OCI-LY7 (cell line): Measurements from ENCODE around the gene PARVB. TPM values are rescaled to one million over a fixed set of nuclear protein-coding genes. Genes with fewer than 3 reads are reported as not detected.

ENCODE experiments used
- BruUV-seq: library from RNA; stranded (reverse); fragments of 400-500 nt; replicated peaks from 2 replicates; lab custom pipeline; 2021; lab: Mats Ljungman, UMichigan
- CTCF ChIA-PET: fragments of 300-600 bp; sonication (Branson Sonifier 250); formaldehyde crosslinking; loops from one replicate; lab custom pipeline; 2022; ENCODE audit warnings: antibody characterized with exemption; ENCODE audit not compliant: unreplicated experiment; lab: Charles Lee
- POLR2A ChIA-PET: fragments of 300-600 bp; sonication (Branson Sonifier 250); formaldehyde crosslinking; loops from one replicate; lab custom pipeline; 2022; ENCODE audit warnings: antibody characterized with exemption; lab: Charles Lee
- DNase-seq: peaks from one replicate; pipeline ENCODE4 v3.0.0-alpha.2; 2015; ENCODE audit warnings: low spot score
- H2AFZ ChIP-seq: fragments of 200-600 bp; sonication (generic), shearing (Covaris generic); 2 replicates; pipeline ENCODE4 v1.6.1; 2014; ENCODE audit warnings: mild to moderate bottlenecking, antibody characterized with exemption, low read length, moderate library complexity
- H3K27ac ChIP-seq: fragments of 200-600 bp; sonication (generic); 2 replicates; pipeline ENCODE4 v1.5.1; 2014; ENCODE audit warnings: mixed run types, low read depth, mild to moderate bottlenecking, moderate library complexity, low read length, inconsistent platforms; ENCODE audit not compliant: poor library complexity, severe bottlenecking
- H3K36me3 ChIP-seq: fragments of 200-600 bp; sonication (generic); 2 replicates; pipeline ENCODE4 v1.6.1; 2014; ENCODE audit warnings: mild to moderate bottlenecking, antibody characterized with exemption, low read length, moderate library complexity, mixed read lengths; ENCODE audit not compliant: insufficient read depth
- H3K4me1 ChIP-seq: fragments of 200-600 bp; sonication (generic); 2 replicates; pipeline ENCODE4 v1.5.1; 2014; ENCODE audit warnings: mild to moderate bottlenecking, low read length; ENCODE audit not compliant: insufficient read depth, poor library complexity, severe bottlenecking
- H3K4me2 ChIP-seq: fragments of 200-600 bp; sonication (generic); 2 replicates; pipeline ENCODE4 v1.6.1; 2014; ENCODE audit warnings: mild to moderate bottlenecking, low read length
- H3K4me3 ChIP-seq: fragments of 200-600 bp; sonication (generic); 2 replicates; pipeline ENCODE4 v1.5.1; 2014; ENCODE audit warnings: mild to moderate bottlenecking, low read depth, low read length; ENCODE audit not compliant: poor library complexity, severe bottlenecking
- H3K79me2 ChIP-seq: fragments of 200-600 bp; sonication (generic); 2 replicates; pipeline ENCODE4 v1.6.1; 2016; ENCODE audit warnings: low read depth, mild to moderate bottlenecking, low read length, moderate library complexity, mixed read lengths; ENCODE audit not compliant: insufficient read depth
- H3K9me2 ChIP-seq: fragments of 200-600 bp; sonication (generic); 2 replicates; pipeline ENCODE4 v1.6.1; 2016; ENCODE audit warnings: mild to moderate bottlenecking, low read length, mixed read lengths; ENCODE audit not compliant: insufficient read depth
- H3K9me3 ChIP-seq: fragments of 200-600 bp; sonication (generic); 2 replicates; pipeline ENCODE4 v1.6.1; 2014; ENCODE audit warnings: mild to moderate bottlenecking, mixed run types, low read length, mixed read lengths
- H4K20me1 ChIP-seq: fragments of 200-600 bp; sonication (generic); 2 replicates; pipeline ENCODE4 v1.6.1; 2014; ENCODE audit warnings: mild to moderate bottlenecking, antibody characterized with exemption, low read length, moderate library complexity, mixed read lengths; ENCODE audit not compliant: insufficient read depth
- EZH2phosphoT487 ChIP-seq: fragments of 200-600 bp; sonication (generic); IDR thresholded peaks from 2 replicates; pipeline ENCODE4 v1.6.1; 2018; ENCODE audit warnings: low read depth, borderline replicate concordance, mild to moderate bottlenecking, mixed run types, antibody characterized with exemption, low read length, moderate library complexity, mixed read lengths
- intact Hi-C: fragments of 100-400 bp; cut with micrococcal nuclease; formaldehyde crosslinking; loops from one replicate; pipeline ENCODE4 v1.10.0; 2022; ENCODE audit not compliant: unreplicated experiment
- total RNA-seq, 2 experiments: library from RNA; depleted of rRNA in 1 of 2; stranded (reverse); fragments of >200 nt in 1 of 2; shearing (Covaris generic) in 1 of 2; gene quantifications; 2 replicates each; pipeline ENCODE4 v1.2.3, GENCODE V29; 2014 to 2022
- TF ChIP-seq, protein P1 (sequence below): fragments of 200-600 bp; sonication (generic); conservative IDR thresholded peaks from 2 replicates; pipeline ENCODE4 v1.5.1; 2014; ENCODE audit warnings: mild to moderate bottlenecking, antibody characterized with exemption, low read length, moderate library complexity, mixed read lengths

The PARVB gene
- total RNA-seq, 2 experiments from 2014 or later = 0.34 TPM; not detected in 1

DNA sequence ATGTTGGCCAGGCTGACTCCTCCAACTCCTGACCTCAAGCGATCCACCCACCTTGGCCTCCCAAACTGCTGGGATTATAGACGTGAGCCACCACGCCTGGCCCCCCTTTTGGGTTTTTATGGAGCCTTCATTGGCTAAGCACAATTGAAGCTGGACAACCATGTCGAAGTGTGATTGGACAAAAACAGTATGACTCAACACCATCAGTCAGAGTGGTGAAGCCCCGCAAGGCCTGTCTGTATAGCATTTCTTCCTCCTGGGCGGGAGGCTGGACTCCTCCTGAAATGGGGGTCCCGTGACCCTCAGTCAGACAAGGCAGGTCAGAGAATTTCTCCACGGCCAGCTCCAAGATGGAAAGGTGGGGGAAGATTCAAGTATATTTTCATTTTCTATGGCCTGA, 3.1 kb upstream of the PARVB start:
- no TSS peak for BruUV-seq
- intact Hi-C loops = no loop called here
- no peaks in the 10 kb centered on the region for H3K36me3 ChIP-seq
- ChIA-PET CTCF (no interaction called here), POLR2A (no interaction called here)
- H4K20me1 ChIP-seq = no peaks in the 10 kb centered on the region
- H3K79me2 ChIP-seq = no peaks in the 10 kb centered on the region
- H3K27ac ChIP-seq = no peak overlapping the region
- H3K4me3 ChIP-seq = no peak overlapping the region
- TF ChIP-seq EZH2phosphoT487 = no peak
- TF ChIP-seq, protein P1, sequence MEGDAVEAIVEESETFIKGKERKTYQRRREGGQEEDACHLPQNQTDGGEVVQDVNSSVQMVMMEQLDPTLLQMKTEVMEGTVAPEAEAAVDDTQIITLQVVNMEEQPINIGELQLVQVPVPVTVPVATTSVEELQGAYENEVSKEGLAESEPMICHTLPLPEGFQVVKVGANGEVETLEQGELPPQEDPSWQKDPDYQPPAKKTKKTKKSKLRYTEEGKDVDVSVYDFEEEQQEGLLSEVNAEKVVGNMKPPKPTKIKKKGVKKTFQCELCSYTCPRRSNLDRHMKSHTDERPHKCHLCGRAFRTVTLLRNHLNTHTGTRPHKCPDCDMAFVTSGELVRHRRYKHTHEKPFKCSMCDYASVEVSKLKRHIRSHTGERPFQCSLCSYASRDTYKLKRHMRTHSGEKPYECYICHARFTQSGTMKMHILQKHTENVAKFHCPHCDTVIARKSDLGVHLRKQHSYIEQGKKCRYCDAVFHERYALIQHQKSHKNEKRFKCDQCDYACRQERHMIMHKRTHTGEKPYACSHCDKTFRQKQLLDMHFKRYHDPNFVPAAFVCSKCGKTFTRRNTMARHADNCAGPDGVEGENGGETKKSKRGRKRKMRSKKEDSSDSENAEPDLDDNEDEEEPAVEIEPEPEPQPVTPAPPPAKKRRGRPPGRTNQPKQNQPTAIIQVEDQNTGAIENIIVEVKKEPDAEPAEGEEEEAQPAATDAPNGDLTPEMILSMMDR = no peak
- no peak for DNase-seq
- H3K9me2 ChIP-seq = no peaks in the 10 kb centered on the region
- no peak overlapping the region for H3K4me2 ChIP-seq
- H2AFZ ChIP-seq = no peak overlapping the region
- H3K9me3 ChIP-seq = no peaks in the 10 kb centered on the region
- peaks cover 9% of the 10 kb centered on the region for H3K4me1 ChIP-seq

DNA sequence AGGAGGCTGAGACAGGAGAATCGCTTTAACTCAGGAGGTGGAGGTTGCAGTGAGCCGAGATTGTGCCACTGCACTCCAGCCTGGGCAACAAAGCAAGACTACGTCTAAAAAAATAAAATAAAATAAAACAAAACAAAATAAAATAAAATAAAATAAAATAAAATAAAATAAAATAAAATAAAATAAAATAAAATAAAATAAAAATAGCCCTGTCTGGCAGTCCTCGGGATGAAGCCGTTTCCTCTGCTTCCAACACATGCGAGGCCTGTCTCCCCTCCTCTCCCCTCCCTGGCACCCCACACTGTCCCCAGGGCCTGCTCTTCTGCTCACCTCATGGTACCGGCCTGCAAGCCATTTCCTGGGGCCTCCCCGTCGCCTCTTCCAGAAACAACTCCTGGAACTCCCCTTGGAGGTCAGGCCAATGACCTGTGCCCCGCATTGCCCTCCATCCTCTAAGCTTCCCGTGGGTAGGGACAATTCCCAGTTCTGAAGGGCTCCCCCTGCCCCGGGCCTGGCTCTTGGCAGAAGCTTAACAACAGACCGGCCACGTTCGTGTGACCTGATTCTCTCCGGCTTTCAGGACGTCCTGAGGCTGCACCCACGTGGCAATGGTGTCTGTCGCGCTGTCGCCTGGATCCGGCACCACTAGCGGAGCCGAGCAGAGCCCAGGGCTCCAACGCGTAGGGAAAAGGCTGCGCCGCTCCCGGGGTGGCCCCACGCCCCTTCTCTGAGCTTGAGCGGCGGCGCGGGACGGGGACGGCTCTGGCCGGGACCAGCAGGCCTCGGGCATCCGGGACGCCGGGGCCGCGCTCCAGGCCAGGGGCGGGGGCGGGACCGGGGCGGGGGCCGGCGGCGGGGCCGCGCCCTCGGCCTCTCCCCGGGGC, 456 bp upstream of the PARVB start:
- BruUV-seq = no TSS peak
- ChIA-PET CTCF (no interaction called here), POLR2A (no interaction called here)
- no peak overlapping the region for H2AFZ ChIP-seq
- no peaks in the 10 kb centered on the region for H3K36me3 ChIP-seq
- intact Hi-C loops = no loop called here
- peaks cover 25% of the 10 kb centered on the region for H3K4me1 ChIP-seq
- no peaks in the 10 kb centered on the region for H3K9me2 ChIP-seq
- no peaks in the 10 kb centered on the region for H3K79me2 ChIP-seq
- H3K27ac ChIP-seq = no peak overlapping the region
- no peaks in the 10 kb centered on the region for H4K20me1 ChIP-seq
- no peak for DNase-seq
- no peak overlapping the region for H3K4me3 ChIP-seq
- TF ChIP-seq, protein P1 = no peak
- TF ChIP-seq EZH2phosphoT487 = no peak
- peak overlapping the region; percentile 6; the same call in 1 of the 2 replicates for H3K4me2 ChIP-seq
- H3K9me3 ChIP-seq = no peaks in the 10 kb centered on the region
